ENCODE measurements around the gene RNF215. TPM values are rescaled to one million over a fixed set of nuclear protein-coding genes. Genes with fewer than 3 reads are reported as not detected.

The RNF215 gene
- total and polyA plus RNA-seq, 10 of the 15 experiments (the other 5 are each of a cell fraction or from before 2014, with no cell fraction given): 0.31 to 7.6 (median 3.0) TPM; not detected in 1

- TF ChIP-seq FOXM1 (IDR thresholded peaks at IDR 0.05; ENCODE audit: low read depth, low read length) (no peak), TAF1 (IDR thresholded peaks at IDR 0.05; ENCODE audit: borderline replicate concordance, low read depth, low read length) (no peak), ZNF384 (IDR thresholded peaks at IDR 0.05; ENCODE audit: borderline replicate concordance, low read depth, low read length) (no peak), IKZF1 (conservative IDR thresholded peaks at IDR 0.05) (0 out of 2 replicates have a peak, but pooled peaks have one; percentile 43), CEBPZ (IDR thresholded peaks at IDR 0.05; ENCODE audit: low read depth, low read length) (no peak), RAD21 (IDR thresholded peaks at IDR 0.05; ENCODE audit: insufficient read depth, low read depth, low read length) (no peak), YY1 (IDR thresholded peaks at IDR 0.05; ENCODE audit: low read depth, low read length) (no peak), NFYA (IDR thresholded peaks at IDR 0.05; ENCODE audit: borderline replicate concordance, low read depth, low read length) (no peak), MTA2 (IDR thresholded peaks at IDR 0.05; ENCODE audit: low read depth) (no peak), USF1 (IDR thresholded peaks at IDR 0.05; ENCODE audit: borderline replicate concordance, extremely low read length, insufficient read depth, low read depth, low read length) (no peak), RELB (IDR thresholded peaks at IDR 0.05; ENCODE audit: low read depth) (peak; percentile 33; the same call in 1 of the 2 replicates), CHD1 (IDR thresholded peaks at IDR 0.05; ENCODE audit: low read depth, low read length) (no peak), NR2F1 (conservative IDR thresholded peaks at IDR 0.05) (no peak), USF2 (IDR thresholded peaks at IDR 0.05; ENCODE audit: borderline replicate concordance, low read depth, low read length) (no peak), EED (IDR thresholded peaks at IDR 0.05; ENCODE audit: low read depth) (peak; percentile 43; the same call in 1 of the 2 replicates), EP300 (IDR thresholded peaks at IDR 0.05; ENCODE audit: borderline replicate concordance in 1 of 2, control insufficient read depth in 1 of 2, low read depth in 2 of 2, low read length in 2 of 2) (no peak), ETV6 (conservative IDR thresholded peaks at IDR 0.05 in 1 of 2, IDR thresholded peaks at IDR 0.05 in 1 of 2; ENCODE audit: borderline replicate concordance in 1 of 2, low read depth in 1 of 2) (no peak), CBFB (IDR thresholded peaks at IDR 0.05; ENCODE audit: low read depth) (no peak), POU2F2 (IDR thresholded peaks at IDR 0.05; ENCODE audit: borderline replicate concordance, low read depth, low read length) (no peak), IKZF2 (IDR thresholded peaks at IDR 0.05) (peak in 1 of 2 experiments; percentile 28; a peak in 2 of 4 replicates), CHD4 (IDR thresholded peaks at IDR 0.05) (no peak), SMC3 (IDR thresholded peaks at IDR 0.05; ENCODE audit: borderline replicate concordance, low read length) (no peak), ZNF207 (IDR thresholded peaks at IDR 0.05; ENCODE audit: borderline replicate concordance) (no peak)
Observed at GRCh38 chr22:30392661-30393321, 5.6 kb upstream of the RNF215 start (continued).

All from GM12878 (cell line).